ENCODE measurements around the gene APEX2.
A peak's percentile ranks its signal among the peaks of the same experiment; 100 is the strongest.

DNA sequence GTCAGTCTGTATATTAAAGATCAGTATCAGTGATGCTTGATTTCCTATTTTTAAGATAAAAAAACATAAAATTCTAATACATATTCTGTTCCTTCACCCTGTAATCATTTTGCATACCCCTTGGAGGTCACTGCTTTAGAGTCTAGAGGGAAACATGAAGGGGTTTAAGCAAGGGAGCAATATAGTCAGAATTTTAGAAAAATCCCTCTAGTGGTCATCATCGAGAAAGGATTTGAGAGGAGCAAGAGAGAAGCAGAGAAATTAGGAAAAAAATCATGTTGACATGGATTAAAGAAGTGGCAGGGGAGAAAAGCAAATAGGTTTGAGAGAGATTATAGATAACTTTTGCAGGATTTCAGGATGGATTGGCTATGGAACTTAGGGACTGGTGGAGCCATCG lies 11.1 kb downstream of the APEX2 start:
- TF ChIP-seq, protein P1, sequence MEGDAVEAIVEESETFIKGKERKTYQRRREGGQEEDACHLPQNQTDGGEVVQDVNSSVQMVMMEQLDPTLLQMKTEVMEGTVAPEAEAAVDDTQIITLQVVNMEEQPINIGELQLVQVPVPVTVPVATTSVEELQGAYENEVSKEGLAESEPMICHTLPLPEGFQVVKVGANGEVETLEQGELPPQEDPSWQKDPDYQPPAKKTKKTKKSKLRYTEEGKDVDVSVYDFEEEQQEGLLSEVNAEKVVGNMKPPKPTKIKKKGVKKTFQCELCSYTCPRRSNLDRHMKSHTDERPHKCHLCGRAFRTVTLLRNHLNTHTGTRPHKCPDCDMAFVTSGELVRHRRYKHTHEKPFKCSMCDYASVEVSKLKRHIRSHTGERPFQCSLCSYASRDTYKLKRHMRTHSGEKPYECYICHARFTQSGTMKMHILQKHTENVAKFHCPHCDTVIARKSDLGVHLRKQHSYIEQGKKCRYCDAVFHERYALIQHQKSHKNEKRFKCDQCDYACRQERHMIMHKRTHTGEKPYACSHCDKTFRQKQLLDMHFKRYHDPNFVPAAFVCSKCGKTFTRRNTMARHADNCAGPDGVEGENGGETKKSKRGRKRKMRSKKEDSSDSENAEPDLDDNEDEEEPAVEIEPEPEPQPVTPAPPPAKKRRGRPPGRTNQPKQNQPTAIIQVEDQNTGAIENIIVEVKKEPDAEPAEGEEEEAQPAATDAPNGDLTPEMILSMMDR (IDR thresholded peaks at IDR 0.05), result peak; percentile 37
- TF ChIP-seq EZH2 (IDR thresholded peaks at IDR 0.05; ENCODE audit: borderline replicate concordance, insufficient read depth, low read depth, low read length, poor library complexity, severe bottlenecking), result no peak

Measured in B cell (primary cell).